Keratinocyte (primary cell): ENCODE results near the gene FMN2. TPM values are rescaled to one million over a fixed set of nuclear protein-coding genes. Genes with fewer than 3 reads are reported as not detected.

Experiments used
- DNase-seq: peaks from one replicate; pipeline ENCODE4 v3.0.0-alpha.2; 2011; ENCODE audit warnings: low read depth, missing footprints, low spot score
- FAIRE-seq: peaks from 2 replicates; lab custom pipeline; 2011; peaks lifted over from hg19 to GRCh38; lab: Jason Lieb, UNC
- H2AFZ ChIP-seq: 2 replicates; pipeline ENCODE4 v1.6.0; 2012; ENCODE audit warnings: low read length, control low read depth, inconsistent platforms; ENCODE audit not compliant: control insufficient read depth
- H3K27ac ChIP-seq: 2 replicates; pipeline ENCODE4 v1.5.1; 2011; ENCODE audit warnings: low read length; ENCODE audit not compliant: control insufficient read depth, insufficient read depth
- H3K27me3 ChIP-seq: 3 replicates; pipeline ENCODE4 v1.6.0; 2011; ENCODE audit warnings: low read length; ENCODE audit not compliant: control insufficient read depth, insufficient read depth; ENCODE audit errors: extremely low read depth
- H3K36me3 ChIP-seq, 2 experiments: 2 replicates in 1 of 2; 3 replicates in 1 of 2; pipeline ENCODE4 v1.5.1; 2011; ENCODE audit warnings: low read length in 2 of 2, mild to moderate bottlenecking in 1 of 2; ENCODE audit not compliant: control insufficient read depth in 2 of 2, insufficient read depth in 2 of 2; ENCODE audit errors: extremely low read depth in 1 of 2
- H3K4me1 ChIP-seq: 3 replicates; pipeline ENCODE4 v1.5.1; 2011; ENCODE audit warnings: low read length; ENCODE audit not compliant: control insufficient read depth, insufficient read depth; ENCODE audit errors: extremely low read depth
- H3K4me2 ChIP-seq: 3 replicates; pipeline ENCODE4 v1.6.0; 2011; ENCODE audit warnings: low read depth, low read length; ENCODE audit not compliant: control insufficient read depth, insufficient read depth; ENCODE audit errors: extremely low read depth
- H3K4me3 ChIP-seq, 3 experiments: fragments of 200-600 bp in 1 of 3; sonication (generic) in 1 of 3; 2 replicates in 2 of 3; 3 replicates in 1 of 3; pipeline ENCODE4 v1.5.1; 2011 to 2016; ENCODE audit warnings: low read length in 3 of 3, mild to moderate bottlenecking in 3 of 3, control low read depth in 2 of 3, inconsistent platforms in 1 of 3, low read depth in 1 of 3, mixed read lengths in 1 of 3, mixed run types in 1 of 3, moderate library complexity in 1 of 3; ENCODE audit not compliant: control insufficient read depth in 2 of 3, insufficient read depth in 2 of 3; ENCODE audit errors: extremely low read depth in 1 of 3
- H3K79me2 ChIP-seq: 2 replicates; pipeline ENCODE4 v1.6.0; 2012; ENCODE audit warnings: low read length; ENCODE audit not compliant: control insufficient read depth, insufficient read depth
- H3K9ac ChIP-seq: 3 replicates; pipeline ENCODE4 v1.6.0; 2011; ENCODE audit warnings: low read length; ENCODE audit not compliant: control insufficient read depth, insufficient read depth; ENCODE audit errors: extremely low read depth
- H3K9me1 ChIP-seq: 3 replicates; pipeline ENCODE4 v1.6.0; 2011; ENCODE audit warnings: low read length; ENCODE audit not compliant: control insufficient read depth, insufficient read depth; ENCODE audit errors: extremely low read depth
- H3K9me3 ChIP-seq: 2 replicates; pipeline ENCODE4 v1.5.1; 2012; ENCODE audit warnings: low read depth, low read length; ENCODE audit not compliant: control insufficient read depth
- H4K20me1 ChIP-seq: 3 replicates; pipeline ENCODE4 v1.6.0; 2011; ENCODE audit warnings: low read length; ENCODE audit not compliant: control insufficient read depth, insufficient read depth; ENCODE audit errors: extremely low read depth
- CTCF ChIP-seq, 3 experiments: IDR thresholded peaks in 1 of 3; conservative IDR thresholded peaks in 1 of 3; optimal IDR thresholded peaks in 1 of 3; 2 replicates in 2 of 3; 3 replicates in 1 of 3; pipeline versions ENCODE3 to v1.5.1; 2011; ENCODE audit warnings: low read length in 3 of 3, mild to moderate bottlenecking in 3 of 3, moderate library complexity in 2 of 3, control low read depth in 1 of 3, inconsistent platforms in 1 of 3; ENCODE audit not compliant: insufficient read depth in 2 of 3; ENCODE audit errors: extremely low read depth in 1 of 3
- EZH2 ChIP-seq: IDR thresholded peaks from one replicate; pipeline ENCODE4 v1.6.1; 2012; ENCODE audit warnings: inconsistent platforms, mild to moderate bottlenecking, low read length, moderate library complexity
- dilution Hi-C: fragments of 300-500 bp; cut with MboI; formaldehyde crosslinking; loops from one replicate; pipeline ENCODE4 v1.7.0; 2020; ENCODE audit warnings: low sequenced_read_pairs; ENCODE audit not compliant: extremely low pct_ligation_motif_present
- polyA plus RNA-seq, 5 experiments: library from polyadenylated mRNA; depleted of rRNA in 3 of 5; stranded (reverse) in 3 of 5; stranded (forward) in 1 of 5; unstranded in 1 of 5; fragments of >200 nt; gene quantifications; 1 replicate in 1 of 5; 2 replicates in 3 of 5; 3 replicates in 1 of 5; pipeline versions ENCODE4 v1.2.1 to v1.2.3, GENCODE V29; 2011 to 2012; ENCODE audit warnings: missing spikeins in 2 of 5, low read depth in 1 of 5, low replicate concordance in 1 of 5

Gene FMN2
- polyA plus RNA-seq, 1 donor (not counting 4 experiments of a cell fraction or from before 2014, with no cell fraction given) = not detected

GRCh38 chr1:240126821-240127220 lies 35.1 kb downstream of the FMN2 start:
- Histone ChIP-seq H3K4me2 (no peak overlapping the region), H3K9ac (no peak overlapping the region), H3K4me1 (no peaks in the 10 kb centered on the region), H3K9me3 (peaks cover 2% of the 10 kb centered on the region), H3K27me3 (no peaks in the 10 kb centered on the region), H3K79me2 (no peaks in the 10 kb centered on the region), H3K9me1 (no peaks in the 10 kb centered on the region), H3K27ac (no peak overlapping the region), H4K20me1 (no peaks in the 10 kb centered on the region), H3K4me3 (no peak overlapping the region), H3K36me3 (no peaks in the 10 kb centered on the region), H2AFZ (no peak overlapping the region)
- FAIRE-seq (no peak), DNase-seq (no peak)
- TF ChIP-seq EZH2 (no peak), CTCF (optimal IDR thresholded peaks at IDR 0.05 in 1 of 3, IDR thresholded peaks at IDR 0.05 in 1 of 3, conservative IDR thresholded peaks at IDR 0.05 in 1 of 3; ENCODE audit: extremely low read depth in 1 of 3, insufficient read depth in 2 of 3, low read length in 3 of 3) (no peak)
- dilution Hi-C loops = no loop called here

GRCh38 chr1:240128366-240128765 lies 36.7 kb downstream of the FMN2 start:
- H3K79me2 ChIP-seq = no peaks in the 10 kb centered on the region
- H3K4me1 ChIP-seq = no peaks in the 10 kb centered on the region
- H3K27ac ChIP-seq = no peak overlapping the region
- no peaks in the 10 kb centered on the region for H3K9me1 ChIP-seq
- no peak overlapping the region for H3K4me3 ChIP-seq
- no peak overlapping the region for H3K4me2 ChIP-seq
- H3K9ac ChIP-seq = no peak overlapping the region
- FAIRE-seq (no peak), DNase-seq (no peak)
- peaks cover 4% of the 10 kb centered on the region for H3K9me3 ChIP-seq
- dilution Hi-C loops = no loop called here
- H2AFZ ChIP-seq = no peak overlapping the region
- H4K20me1 ChIP-seq = no peaks in the 10 kb centered on the region
- H3K27me3 ChIP-seq = no peaks in the 10 kb centered on the region
- TF ChIP-seq EZH2 (no peak), CTCF (optimal IDR thresholded peaks at IDR 0.05 in 1 of 3, IDR thresholded peaks at IDR 0.05 in 1 of 3, conservative IDR thresholded peaks at IDR 0.05 in 1 of 3; ENCODE audit: extremely low read depth in 1 of 3, insufficient read depth in 2 of 3, low read length in 3 of 3) (no peak)
- no peaks in the 10 kb centered on the region for H3K36me3 ChIP-seq
